Activated T-cell treated with anti-CD3 and anti-CD28 coated beads, Interleukin-2, amount 50 U/mL, for 1 hour (primary cell): ENCODE results near the gene MICOS13.
A peak's percentile ranks its signal among the peaks of the same experiment; 100 is the strongest.

ENCODE experiments used
- DNase-seq: peaks from one replicate; pipeline ENCODE4 v3.0.0-alpha.2; 2020

Gene MICOS13

GRCh38 chr19:5686647-5687359 is 6.5 kb upstream of the MICOS13 start:
- peak; percentile 96 for DNase-seq

GRCh38 chr19:5686326-5686646 is 6.0 kb upstream of the MICOS13 start:
- no peak for DNase-seq

GRCh38 chr19:5684694-5685430 is 4.5 kb upstream of the MICOS13 start:
- no peak for DNase-seq

GRCh38 chr19:5683177-5683886 is 3.0 kb upstream of the MICOS13 start:
- no peak for DNase-seq

- no peak for DNase-seq
These were observed 1.8 kb upstream of the MICOS13 start for GRCh38 chr19:5682107-5682482.

GRCh38 chr19:5681391-5682106 is 1.2 kb upstream of the MICOS13 start:
- DNase-seq, result no peak

GRCh38 chr19:5680084-5680436 is 256 bp downstream of the MICOS13 start:
- DNase-seq, result peak; percentile 35

- no peak for DNase-seq
These were observed 830 bp downstream of the MICOS13 start for GRCh38 chr19:5679289-5680083.

- DNase-seq, result no peak
These were observed 2.1 kb downstream of the MICOS13 start for GRCh38 chr19:5678071-5678718.

GRCh38 chr19:5677580-5677979 is 2.7 kb downstream of the MICOS13 start:
- DNase-seq, result no peak

GRCh38 chr19:5677136-5677535 is 3.2 kb downstream of the MICOS13 start:
- DNase-seq, result no peak

GRCh38 chr19:5676772-5677105 is 3.6 kb downstream of the MICOS13 start:
- no peak for DNase-seq

GRCh38 chr19:5676105-5676771 is 4.1 kb downstream of the MICOS13 start:
- no peak for DNase-seq

- no peak for DNase-seq
These were observed 5.6 kb downstream of the MICOS13 start for GRCh38 chr19:5674714-5675113.

- DNase-seq, result no peak
These were observed 6.6 kb downstream of the MICOS13 start for GRCh38 chr19:5673752-5674151.

- DNase-seq, result no peak
These were observed 7.4 kb downstream of the MICOS13 start for GRCh38 chr19:5672708-5673459.

GRCh38 chr19:5671600-5671999 is 8.7 kb downstream of the MICOS13 start:
- DNase-seq, result no peak

GRCh38 chr19:5669212-5669611 is 11.1 kb downstream of the MICOS13 start:
- DNase-seq, result no peak

- no peak for DNase-seq
These were observed 12.5 kb downstream of the MICOS13 start for GRCh38 chr19:5667751-5668271.

- no peak for DNase-seq
These were observed 13.2 kb downstream of the MICOS13 start for GRCh38 chr19:5666921-5667610.
